Measurements from ENCODE around the gene DOCK1. TPM values are rescaled to one million over a fixed set of nuclear protein-coding genes. Genes with fewer than 3 reads are reported as not detected.

The DOCK1 gene
- total and polyA plus RNA-seq, 8 donors, result 46.4 to 77.7 (median 71.3) TPM

DNA sequence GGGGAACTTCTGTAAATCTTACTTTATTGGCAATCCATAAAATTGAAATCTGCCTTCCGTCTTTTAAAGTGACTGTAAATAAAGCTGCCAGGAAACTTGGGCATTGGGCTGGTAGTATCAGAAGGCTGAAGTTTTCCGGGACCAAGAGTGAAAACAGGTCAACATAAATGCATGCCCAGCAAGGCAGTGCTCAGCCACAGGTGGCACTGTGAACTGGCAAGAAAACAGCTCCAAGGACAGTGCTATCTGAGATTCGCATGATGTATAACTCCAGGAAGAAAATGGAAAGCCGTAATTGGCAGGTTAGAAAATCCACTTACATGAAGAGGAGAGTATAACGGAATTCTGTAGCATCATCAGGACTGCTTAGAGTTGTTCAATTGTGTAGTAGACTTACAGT lies 293.1 kb downstream of the DOCK1 start:
- DNase-seq (no peak), ATAC-seq (no peak)
- TF ChIP-seq CTCF (IDR thresholded peaks at IDR 0.05), result no peak
- no peaks in the 10 kb centered on the region for H3K36me3 ChIP-seq
- no peaks in the 10 kb centered on the region for H3K9me3 ChIP-seq
- intact Hi-C loops (cut with DNase I), result no loop called here
- no peak overlapping the region for H3K4me3 ChIP-seq
- H3K4me1 ChIP-seq, result peaks cover 5 to 18% of the 10 kb centered on the region in 2 donors
- H3K27ac ChIP-seq, result no peak overlapping the region
- H3K27me3 ChIP-seq, result peaks cover 9 to 48% of the 10 kb centered on the region in 2 donors

DNA sequence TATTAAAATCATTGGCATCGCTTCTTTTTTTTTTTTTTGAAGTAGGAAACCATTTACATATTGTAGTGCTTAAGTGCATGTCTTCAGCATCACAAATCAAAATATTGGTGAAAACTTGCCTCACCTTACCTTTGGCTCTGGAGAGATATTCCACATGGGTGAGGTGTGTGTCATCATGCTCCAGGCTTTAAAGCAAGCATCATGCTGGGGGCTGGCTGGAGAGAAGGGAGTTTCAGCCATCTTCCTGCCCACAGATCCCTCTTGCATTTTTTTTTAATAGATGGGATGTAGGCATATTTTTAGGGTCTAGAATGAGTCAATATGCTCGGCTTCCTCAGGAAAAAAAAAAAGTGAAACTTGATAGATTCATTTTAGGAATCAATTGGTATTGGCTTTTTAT lies 293.5 kb downstream of the DOCK1 start:
- Histone ChIP-seq H3K9me3 (no peaks in the 10 kb centered on the region), H3K27ac (no peak overlapping the region), H3K4me1 (peaks cover 5 to 18% of the 10 kb centered on the region in 2 donors), H3K36me3 (no peaks in the 10 kb centered on the region), H3K4me3 (no peak overlapping the region), H3K27me3 (peaks cover 9 to 44% of the 10 kb centered on the region in 2 donors)
- ATAC-seq, result no peak
- intact Hi-C loops (cut with DNase I), result no loop called here
- no peak for TF ChIP-seq CTCF (IDR thresholded peaks at IDR 0.05)
- DNase-seq, result no peak

- H3K4me3 ChIP-seq, result no peak overlapping the region
- DNase-seq, result no peak
- no peaks in the 10 kb centered on the region for H3K9me3 ChIP-seq
- intact Hi-C loops (cut with DNase I), result no loop called here
- no peak for ATAC-seq
- no peak overlapping the region for H3K27ac ChIP-seq
- peaks cover 0 to 6% of the 10 kb centered on the region in 2 donors for H3K4me1 ChIP-seq
- peaks cover 2 to 25% of the 10 kb centered on the region in 2 donors for H3K27me3 ChIP-seq
- TF ChIP-seq CTCF (IDR thresholded peaks at IDR 0.05), result no peak
- H3K36me3 ChIP-seq, result no peaks in the 10 kb centered on the region
These were observed 295.4 kb downstream of the DOCK1 start for GRCh38 chr10:127200646-127201045.

GRCh38 chr10:127203067-127203466 lies 297.8 kb downstream of the DOCK1 start:
- DNase-seq, result no peak
- TF ChIP-seq CTCF (IDR thresholded peaks at IDR 0.05), result no peak

DNA sequence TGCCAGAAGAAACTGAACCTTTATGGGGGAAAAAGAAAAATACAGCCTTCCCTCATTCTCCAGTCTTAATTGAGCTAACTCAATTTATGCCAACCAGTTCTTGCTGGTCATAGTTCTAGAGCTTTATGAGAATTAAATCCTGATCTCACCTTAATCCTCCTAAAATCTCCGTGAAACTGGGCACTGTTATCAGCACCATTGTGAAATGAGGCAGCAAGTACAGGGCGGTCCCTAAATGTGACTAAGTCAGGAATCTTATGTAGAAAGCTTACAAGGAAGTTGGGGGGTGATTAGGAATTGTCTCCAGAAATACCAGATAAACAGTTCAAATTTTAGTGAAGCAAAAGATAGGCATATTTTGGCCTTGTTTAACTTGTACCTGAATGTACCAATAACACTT lies 301.9 kb downstream of the DOCK1 start:
- no peak for DNase-seq
- intact Hi-C loops (cut with DNase I), result no loop called here
- no peak for ATAC-seq
- Histone ChIP-seq H3K36me3 (no peaks in the 10 kb centered on the region), H3K4me1 (no peaks in the 10 kb centered on the region), H3K4me3 (no peak overlapping the region), H3K27me3 (no peaks in the 10 kb centered on the region), H3K9me3 (no peaks in the 10 kb centered on the region), H3K27ac (no peak overlapping the region)
- TF ChIP-seq CTCF (IDR thresholded peaks at IDR 0.05), result no peak

More at GRCh38 chr10:127203067-127203466, 297.8 kb downstream of the DOCK1 start:
- H3K36me3 ChIP-seq, result no peaks in the 10 kb centered on the region
- intact Hi-C loops (cut with DNase I), result no loop called here
- H3K4me3 ChIP-seq, result no peak overlapping the region
- no peak overlapping the region for H3K27ac ChIP-seq
- ATAC-seq, result no peak
- H3K4me1 ChIP-seq, result no peaks in the 10 kb centered on the region
- peaks cover 0 to under 1% of the 10 kb centered on the region in 2 donors for H3K27me3 ChIP-seq
- H3K9me3 ChIP-seq, result no peaks in the 10 kb centered on the region
